Naive thymus-derived CD4-positive, alpha-beta T cell (primary cell): ENCODE data around the gene C13orf42. TPM values are rescaled to one million over a fixed set of nuclear protein-coding genes. Genes with fewer than 3 reads are reported as not detected.
"Not testable (repeated sequence)": the region's sequence is repeated elsewhere in the genome, so short reads cannot be mapped to it uniquely, and the experiment has no call there.

Source experiments
- ATAC-seq: fragments of 150-1000 bp; cut with Tn5 transposase; 2 replicates; pipeline ENCODE4 v1.10.0; 2021; ENCODE audit warnings: mild to moderate bottlenecking, moderate library complexity
- CTCF ChIA-PET: fragments of 350-600 bp; sonication (Branson Sonifier 250); formaldehyde crosslinking; loops from one replicate; lab custom pipeline; 2021; ENCODE audit warnings: antibody characterized with exemption; lab: Charles Lee
- POLR2A ChIA-PET: fragments of 350-600 bp; sonication (Branson Sonifier 250); formaldehyde crosslinking; loops from one replicate; lab custom pipeline; 2021; ENCODE audit warnings: antibody characterized with exemption, inconsistent platforms; lab: Charles Lee
- DNase-seq, 9 donors: peaks; one replicate each; pipeline versions ENCODE4 v3.0.0 to v3.0.0-alpha.2; 2020 to 2022; ENCODE audit warnings: mixed read lengths in 1 of 9
- H3K27ac ChIP-seq: one replicate; pipeline ENCODE4 v1.7.0; 2013; ENCODE audit warnings: mild to moderate bottlenecking, low read depth, low read length, moderate library complexity
- H3K27me3 ChIP-seq, 2 donors: one replicate each; pipeline ENCODE4 v1.7.0; 2013; ENCODE audit warnings: low read length in 2 of 2, mild to moderate bottlenecking in 2 of 2, moderate library complexity in 2 of 2; ENCODE audit not compliant: control insufficient read depth in 2 of 2, insufficient read depth in 2 of 2
- H3K36me3 ChIP-seq, 3 experiments: 1 replicate in 2 of 3; 2 replicates in 1 of 3; pipeline ENCODE4 v1.7.0; 2013; ENCODE audit warnings: low read length in 3 of 3, mild to moderate bottlenecking in 3 of 3, moderate library complexity in 1 of 3; ENCODE audit not compliant: insufficient read depth in 3 of 3, control insufficient read depth in 2 of 3
- H3K4me1 ChIP-seq, 2 donors: one replicate each; pipeline ENCODE4 v1.7.0; 2013; ENCODE audit warnings: low read length in 2 of 2, mild to moderate bottlenecking in 2 of 2, moderate library complexity in 1 of 2; ENCODE audit not compliant: control insufficient read depth in 2 of 2, insufficient read depth in 2 of 2
- H3K4me3 ChIP-seq: 2 replicates; pipeline ENCODE4 v1.7.0; 2013; ENCODE audit warnings: mild to moderate bottlenecking, low read length
- H3K9me3 ChIP-seq, 3 experiments: 1 replicate in 2 of 3; 2 replicates in 1 of 3; pipeline ENCODE4 v1.7.0; 2013; ENCODE audit warnings: low read length in 3 of 3; ENCODE audit not compliant: control insufficient read depth in 2 of 3
- H3K27ac Mint-ChIP-seq, 9 donors: one replicate each; pipeline ENCODE4 v1.8.0; 2020 to 2022; ENCODE audit warnings: mixed read lengths in 9 of 9, mild to moderate bottlenecking in 8 of 9, moderate library complexity in 5 of 9, inconsistent platforms in 2 of 9
- H3K27me3 Mint-ChIP-seq, 5 donors: one replicate each; pipeline ENCODE4 v1.8.0; 2021 to 2022; ENCODE audit warnings: mixed read lengths in 5 of 5, mild to moderate bottlenecking in 1 of 5
- H3K36me3 Mint-ChIP-seq, 5 donors: one replicate each; pipeline ENCODE4 v1.8.0; 2020 to 2022; ENCODE audit warnings: mixed read lengths in 5 of 5, mild to moderate bottlenecking in 3 of 5, inconsistent platforms in 1 of 5
- H3K4me1 Mint-ChIP-seq, 7 donors: one replicate each; pipeline ENCODE4 v1.8.0; 2020 to 2022; ENCODE audit warnings: mixed read lengths in 7 of 7, mild to moderate bottlenecking in 3 of 7, inconsistent platforms in 1 of 7
- H3K4me3 Mint-ChIP-seq, 10 donors: one replicate each; pipeline ENCODE4 v1.8.0; 2020 to 2022; ENCODE audit warnings: mild to moderate bottlenecking in 10 of 10, mixed read lengths in 10 of 10, moderate library complexity in 6 of 10, inconsistent platforms in 2 of 10
- H3K9me3 Mint-ChIP-seq, 11 donors: one replicate each; pipeline ENCODE4 v1.8.0; 2020 to 2022; ENCODE audit warnings: mixed read lengths in 11 of 11, mild to moderate bottlenecking in 4 of 11, inconsistent platforms in 1 of 11, moderate library complexity in 1 of 11
- intact Hi-C, 2 donors: fragments of 100-400 bp; cut with micrococcal nuclease; formaldehyde crosslinking; loops; one replicate each; pipeline ENCODE4 v1.15.1; 2023
- polyA plus RNA-seq, 2 donors: library from polyadenylated mRNA; unstranded; fragments of 300-500 nt; fragmentation: Illumina TruSeq; gene quantifications; one replicate each; pipeline ENCODE4 v1.2.3, GENCODE V29; 2021
- total RNA-seq, 6 experiments: library from RNA in 5 of 6; stranded (reverse) in 5 of 6; gene quantifications; 1 replicate in 5 of 6; 2 replicates in 1 of 6; pipeline ENCODE4 v1.2.3 and lab custom pipeline; 2021 to 2026

C13orf42 gene
- total and polyA plus RNA-seq, 7 experiments from 2014 or later, result not detected

DNA sequence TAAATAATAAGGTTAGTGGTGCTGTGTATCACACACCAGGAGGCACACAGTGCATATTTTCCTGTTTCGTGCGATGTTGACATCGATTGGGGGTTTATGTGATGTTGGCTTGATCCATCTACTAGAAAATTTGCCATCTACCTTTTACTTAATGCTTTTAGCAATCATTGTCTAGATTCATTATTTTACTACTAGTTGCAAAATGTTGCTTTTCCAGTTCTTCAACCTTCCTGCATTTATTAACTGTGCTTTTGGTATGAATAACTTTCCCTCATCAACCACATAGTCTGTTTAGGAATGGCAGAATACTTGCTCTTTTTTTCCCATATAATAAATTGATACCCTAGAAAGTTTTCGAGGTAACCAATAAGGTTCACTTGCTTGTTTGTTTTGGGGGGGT is 17.5 kb downstream of the C13orf42 start:
- ChIA-PET POLR2A (no interaction called here), CTCF (no interaction called here)
- no peak overlapping the region for H3K27ac Mint-ChIP-seq
- H3K36me3 Mint-ChIP-seq, result peaks cover 0 to 3% (median 0%) of the 10 kb centered on the region in 5 donors
- no peak overlapping the region for H3K4me3 ChIP-seq
- H3K27me3 Mint-ChIP-seq, result peaks cover 6 to 50% (median 17%) of the 10 kb centered on the region in 5 donors
- H3K9me3 Mint-ChIP-seq, result peaks cover 0 to 11% (median 0%) of the 10 kb centered on the region in 11 donors
- H3K9me3 ChIP-seq, result no peaks in the 10 kb centered on the region
- no peaks in the 10 kb centered on the region for H3K4me1 ChIP-seq
- H3K4me3 Mint-ChIP-seq, result no peak overlapping the region
- peaks cover 0 to 3% (median 0%) of the 10 kb centered on the region in 7 donors for H3K4me1 Mint-ChIP-seq
- intact Hi-C loops, result no loop called here
- ATAC-seq (no peak), DNase-seq (no peak)
- H3K36me3 ChIP-seq, result no peaks in the 10 kb centered on the region
- no peaks in the 10 kb centered on the region for H3K27me3 ChIP-seq
- no peak overlapping the region for H3K27ac ChIP-seq

DNA sequence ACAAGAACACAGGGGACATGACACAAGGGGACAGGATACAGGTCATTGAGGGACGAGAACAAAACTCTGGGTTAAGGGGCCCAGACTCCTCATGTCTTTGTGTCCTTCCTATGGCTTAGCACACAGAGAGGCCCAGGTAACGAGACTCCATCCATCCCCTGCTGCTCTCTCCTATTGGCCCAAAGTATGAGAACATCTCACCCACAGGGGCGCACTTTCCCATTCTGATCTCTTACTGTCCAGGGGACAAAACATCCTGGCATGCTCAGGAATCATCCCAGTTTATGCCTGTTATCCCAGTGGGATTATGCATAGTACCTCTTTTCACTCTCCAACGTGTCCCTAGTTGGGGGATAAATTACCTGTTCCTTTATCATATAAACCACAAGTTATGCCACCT is 19.2 kb downstream of the C13orf42 start:
- Mint-ChIP-seq H3K4me1 (peaks cover 0 to 3% (median 0%) of the 10 kb centered on the region in 7 donors), H3K36me3 (no peaks in the 10 kb centered on the region), H3K9me3 (peaks cover 0 to 11% (median 0%) of the 10 kb centered on the region in 11 donors), H3K4me3 (no peak overlapping the region), H3K27me3 (peaks cover 0 to 35% (median 5%) of the 10 kb centered on the region in 5 donors), H3K27ac (no peak overlapping the region)
- Histone ChIP-seq H3K4me3 (no peak overlapping the region), H3K9me3 (no peaks in the 10 kb centered on the region), H3K27me3 (no peaks in the 10 kb centered on the region), H3K36me3 (no peaks in the 10 kb centered on the region), H3K27ac (no peak overlapping the region), H3K4me1 (no peaks in the 10 kb centered on the region)
- DNase-seq (no peak), ATAC-seq (no peak)
- intact Hi-C loops, result no loop called here
- ChIA-PET CTCF (no interaction called here), POLR2A (interaction anchor here (0.6 kb wide), 1 partner anchor 510 kb away, joined by 3 read pairs; no protein-coding TSS in a partner anchor)

DNA sequence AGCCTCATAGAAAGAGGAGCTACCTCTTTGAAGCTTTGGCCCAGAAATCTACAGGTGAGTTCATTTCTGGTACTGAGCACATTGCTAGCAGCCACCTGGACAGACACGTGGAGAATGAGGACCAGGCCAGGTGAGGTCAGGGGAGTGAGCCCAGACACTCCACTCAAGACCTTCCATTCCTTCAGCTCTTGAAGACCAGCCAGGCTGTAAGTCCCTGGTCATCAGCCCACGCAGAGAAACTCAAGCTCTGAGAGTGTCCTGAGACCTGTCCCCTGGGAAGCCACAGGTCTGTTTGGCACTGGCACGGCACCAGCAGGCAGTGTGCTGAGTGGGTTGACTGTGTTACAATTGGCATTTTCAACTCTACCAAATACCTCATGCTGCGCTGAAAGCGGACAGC is 27.4 kb downstream of the C13orf42 start:
- Histone ChIP-seq H3K36me3 (no peaks in the 10 kb centered on the region), H3K9me3 (no peaks in the 10 kb centered on the region), H3K4me3 (no peak overlapping the region), H3K27ac (no peak overlapping the region), H3K4me1 (no peaks in the 10 kb centered on the region), H3K27me3 (no peaks in the 10 kb centered on the region)
- Mint-ChIP-seq H3K4me3 (no peak overlapping the region), H3K36me3 (peaks cover 0 to 4% (median 0%) of the 10 kb centered on the region in 5 donors), H3K27me3 (peaks cover 0 to 14% (median 4%) of the 10 kb centered on the region in 5 donors), H3K27ac (no peak overlapping the region), H3K4me1 (peaks cover 0 to 4% (median 0%) of the 10 kb centered on the region in 7 donors), H3K9me3 (peaks cover 0 to 6% (median 0%) of the 10 kb centered on the region in 11 donors)
- intact Hi-C loops, result no loop called here
- no peak for DNase-seq
- ChIA-PET POLR2A (no interaction called here), CTCF (no interaction called here)
- no peak for ATAC-seq

DNA sequence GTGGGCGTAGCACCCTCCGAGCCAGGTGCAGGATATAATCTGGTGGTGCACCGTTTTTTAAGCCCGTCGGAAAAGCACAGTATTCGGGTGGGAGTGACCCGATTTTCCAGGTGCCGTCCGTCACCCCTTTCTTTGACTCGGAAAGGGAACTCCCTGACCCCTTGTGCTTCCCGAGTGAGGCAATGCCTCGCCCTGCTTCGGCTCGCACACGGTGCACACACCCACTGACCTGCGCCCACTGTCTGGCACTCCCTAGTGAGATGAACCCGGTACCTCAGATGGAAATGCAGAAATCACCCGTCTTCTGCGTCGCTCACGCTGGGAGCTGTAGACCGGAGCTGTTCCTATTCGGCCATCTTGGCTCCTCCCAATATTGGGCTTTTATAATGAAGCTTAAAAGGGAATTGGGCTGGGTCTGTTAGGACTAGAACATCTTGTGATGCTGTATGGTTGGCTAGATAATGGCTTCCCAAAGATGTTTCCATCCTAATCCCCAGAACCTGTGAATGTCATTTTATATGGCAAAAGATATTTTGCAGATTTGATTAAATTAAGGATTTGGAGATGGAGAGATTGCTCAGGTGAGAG is 30.5 kb downstream of the C13orf42 start:
- intact Hi-C loops, H3K9me3 Mint-ChIP-seq, H3K4me3 ChIP-seq, H3K9me3 ChIP-seq, H3K4me1 ChIP-seq, CTCF ChIA-PET, H3K36me3 ChIP-seq, H3K27me3 ChIP-seq, H3K27ac ChIP-seq, ATAC-seq, H3K36me3 Mint-ChIP-seq, H3K4me1 Mint-ChIP-seq, DNase-seq, POLR2A ChIA-PET: not testable (repeated sequence)
- H3K27ac Mint-ChIP-seq, result peak overlapping the region in 2 of 9 donors; percentile 23 to 31
- H3K27me3 Mint-ChIP-seq, result peaks cover 0 to 15% (median 4%) of the 10 kb centered on the region in 5 donors
- H3K4me3 Mint-ChIP-seq, result peak overlapping the region in 1 of 10 donors; percentile 28

DNA sequence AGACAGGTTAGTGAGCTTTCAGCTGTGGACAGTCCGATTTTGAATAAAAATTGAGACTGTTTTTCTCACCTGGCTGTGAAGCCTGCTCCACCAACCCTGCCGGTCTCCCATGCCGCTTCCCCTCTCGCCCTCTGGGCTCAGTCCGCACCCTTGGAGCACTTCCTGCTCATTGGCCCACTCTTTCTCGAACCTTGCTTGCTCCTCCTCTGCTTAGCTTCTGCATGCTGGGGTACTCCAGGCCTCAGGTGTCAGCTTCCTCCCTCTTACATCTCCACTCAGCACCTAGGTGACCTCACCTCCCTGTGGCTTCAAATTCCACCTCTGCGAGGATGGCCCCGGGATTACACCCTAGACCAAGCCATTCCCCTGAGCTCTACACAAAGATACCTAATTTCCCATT is 39.6 kb downstream of the C13orf42 start:
- ATAC-seq (no peak), DNase-seq (no peak)
- Mint-ChIP-seq H3K4me3 (no peak overlapping the region), H3K27ac (no peak overlapping the region), H3K36me3 (no peaks in the 10 kb centered on the region), H3K4me1 (peaks cover 0 to 31% (median 7%) of the 10 kb centered on the region in 7 donors), H3K9me3 (no peaks in the 10 kb centered on the region), H3K27me3 (peaks cover 10 to 29% (median 12%) of the 10 kb centered on the region in 5 donors)
- ChIA-PET POLR2A (no interaction called here), CTCF (interaction anchor here (0.9 to 1.7 kb wide), 2 partner anchors 11 to 1096 kb away, joined by 3 to 6 read pairs; no protein-coding TSS in a partner anchor)
- H3K9me3 ChIP-seq, result no peaks in the 10 kb centered on the region
- H3K27ac ChIP-seq, result no peak overlapping the region
- intact Hi-C loops, result loop anchor here in 1 of 2 donors (2.0 to 5.0 kb wide), 3 partner anchors 539 to 1771 kb away; no protein-coding TSS in a partner anchor
- no peaks in the 10 kb centered on the region for H3K4me1 ChIP-seq
- H3K36me3 ChIP-seq, result no peaks in the 10 kb centered on the region
- H3K4me3 ChIP-seq, result no peak overlapping the region
- no peaks in the 10 kb centered on the region for H3K27me3 ChIP-seq

DNA sequence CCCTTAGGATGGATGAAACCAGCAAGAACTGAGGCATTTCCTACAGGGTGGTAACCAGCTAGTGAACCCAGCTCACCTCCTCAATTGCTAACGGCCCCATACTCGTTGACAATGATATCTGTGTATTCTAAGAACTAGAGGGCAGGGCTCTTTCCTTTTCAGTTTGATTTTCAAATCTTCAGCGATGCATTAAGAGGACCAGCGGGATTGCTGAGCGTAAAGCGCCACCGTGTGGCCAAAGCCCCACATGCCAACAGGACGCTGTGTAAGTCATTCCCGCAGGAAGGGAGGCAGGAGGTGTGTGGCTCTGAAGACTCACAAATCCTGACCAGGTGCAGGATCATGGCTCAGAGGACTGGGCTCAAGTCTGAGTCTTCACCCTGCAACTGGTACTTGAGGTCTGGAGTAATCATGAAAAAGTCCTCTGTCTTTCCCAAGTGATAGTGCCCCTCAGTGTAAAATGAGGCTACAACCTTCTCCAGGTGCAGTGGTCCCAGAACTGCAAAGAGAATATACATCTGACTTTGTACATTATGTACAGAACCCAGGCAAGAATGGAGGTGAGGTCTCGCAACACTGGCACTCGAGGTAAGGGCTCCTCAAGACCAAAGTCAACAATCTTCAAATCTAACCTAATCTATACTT is 40.9 kb downstream of the C13orf42 start:
- CTCF ChIA-PET, result interaction anchor here (1.1 to 2.8 kb wide), 4 partner anchors 10 to 1093 kb away, joined by 3 to 13 read pairs (median 4); no protein-coding TSS in a partner anchor
- no peak overlapping the region for H3K4me3 ChIP-seq
- POLR2A ChIA-PET, result no interaction called here
- H3K36me3 ChIP-seq, result no peaks in the 10 kb centered on the region
- ATAC-seq (peak; percentile 83), DNase-seq (peak; percentile 43 to 75 (median 66))
- H3K27ac ChIP-seq, result no peak overlapping the region
- Mint-ChIP-seq H3K36me3 (no peaks in the 10 kb centered on the region), H3K4me1 (peaks cover 0 to 37% (median 7%) of the 10 kb centered on the region in 7 donors), H3K9me3 (no peaks in the 10 kb centered on the region), H3K27me3 (peaks cover 10 to 25% (median 16%) of the 10 kb centered on the region in 5 donors), H3K4me3 (peak overlapping the region in 2 of 10 donors; percentile 7 to 27), H3K27ac (peak overlapping the region in 1 of 9 donors; percentile 76)
- intact Hi-C loops, result loop anchor here (1.0 to 5.0 kb wide), 10 partner anchors 158 to 1769 kb away; no protein-coding TSS in a partner anchor
- no peaks in the 10 kb centered on the region for H3K9me3 ChIP-seq
- H3K4me1 ChIP-seq, result no peaks in the 10 kb centered on the region
- no peaks in the 10 kb centered on the region for H3K27me3 ChIP-seq
